Activated CD4-positive, alpha-beta T cell treated with anti-CD3 and anti-CD28 coated beads, Interleukin-10, Interleukin-2, amounts not matched to agents 100 ng/mL and 50 ng/mL, durations not matched to agents 16 hours and 8 hours (primary cell): ENCODE measurements around the gene IL22RA1.

Source experiments
- DNase-seq: peaks from one replicate; pipeline ENCODE4 v3.0.0-alpha.2; 2020

IL22RA1 gene, protein sequence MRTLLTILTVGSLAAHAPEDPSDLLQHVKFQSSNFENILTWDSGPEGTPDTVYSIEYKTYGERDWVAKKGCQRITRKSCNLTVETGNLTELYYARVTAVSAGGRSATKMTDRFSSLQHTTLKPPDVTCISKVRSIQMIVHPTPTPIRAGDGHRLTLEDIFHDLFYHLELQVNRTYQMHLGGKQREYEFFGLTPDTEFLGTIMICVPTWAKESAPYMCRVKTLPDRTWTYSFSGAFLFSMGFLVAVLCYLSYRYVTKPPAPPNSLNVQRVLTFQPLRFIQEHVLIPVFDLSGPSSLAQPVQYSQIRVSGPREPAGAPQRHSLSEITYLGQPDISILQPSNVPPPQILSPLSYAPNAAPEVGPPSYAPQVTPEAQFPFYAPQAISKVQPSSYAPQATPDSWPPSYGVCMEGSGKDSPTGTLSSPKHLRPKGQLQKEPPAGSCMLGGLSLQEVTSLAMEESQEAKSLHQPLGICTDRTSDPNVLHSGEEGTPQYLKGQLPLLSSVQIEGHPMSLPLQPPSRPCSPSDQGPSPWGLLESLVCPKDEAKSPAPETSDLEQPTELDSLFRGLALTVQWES

DNA sequence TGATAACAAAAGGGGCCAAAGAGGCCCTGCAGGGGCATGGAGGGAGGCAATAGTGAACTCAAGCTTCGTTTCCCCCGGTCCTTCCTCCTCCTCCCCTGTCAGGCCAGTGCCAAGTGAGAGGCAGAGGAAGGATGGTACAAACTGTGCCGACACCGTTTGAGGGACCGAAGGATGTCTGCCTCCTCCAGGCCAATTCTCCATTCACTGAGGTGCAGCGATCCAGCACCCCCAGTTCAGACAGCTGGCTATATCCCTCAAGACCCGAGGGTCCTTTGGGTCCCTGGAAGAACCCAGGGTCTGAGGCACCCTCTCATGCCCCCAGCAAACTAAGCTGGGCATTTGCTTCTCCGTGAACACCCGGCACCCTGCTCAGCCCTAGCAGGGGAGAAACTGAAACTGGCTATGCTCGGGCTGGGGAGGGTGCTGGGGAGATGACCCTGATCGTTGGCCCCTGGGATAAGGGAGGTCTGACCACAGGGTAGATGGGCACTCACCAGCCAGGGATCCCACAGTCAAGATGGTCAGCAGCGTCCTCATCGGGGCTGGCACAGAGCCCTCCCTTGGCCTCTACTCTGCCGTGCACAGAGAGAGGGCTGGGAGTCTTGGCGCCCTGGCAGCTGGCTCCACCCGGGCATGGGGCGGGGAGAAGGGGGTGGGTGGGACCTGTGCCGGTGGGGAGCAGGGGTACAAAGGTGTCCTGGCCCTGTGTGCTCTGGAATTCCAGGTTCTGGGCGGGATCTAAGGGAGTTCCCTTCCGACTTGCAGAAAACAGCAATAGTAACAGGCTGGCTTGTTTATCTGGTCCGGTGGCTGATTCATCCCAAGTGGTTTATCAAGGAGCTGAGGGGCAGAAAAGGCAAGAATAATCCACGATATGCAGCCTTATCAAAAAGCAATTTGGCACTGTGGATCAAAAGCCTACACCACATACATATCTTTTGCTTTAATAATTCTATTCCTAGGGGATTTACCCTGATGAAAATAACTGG lies at the start of gene IL22RA1:
IL22RA1 (minus strand) TSS at position 595 of the 989 bp plus-strand sequence; CDS start at position 537, 58 bp downstream.
- DNase-seq: no peak

DNA sequence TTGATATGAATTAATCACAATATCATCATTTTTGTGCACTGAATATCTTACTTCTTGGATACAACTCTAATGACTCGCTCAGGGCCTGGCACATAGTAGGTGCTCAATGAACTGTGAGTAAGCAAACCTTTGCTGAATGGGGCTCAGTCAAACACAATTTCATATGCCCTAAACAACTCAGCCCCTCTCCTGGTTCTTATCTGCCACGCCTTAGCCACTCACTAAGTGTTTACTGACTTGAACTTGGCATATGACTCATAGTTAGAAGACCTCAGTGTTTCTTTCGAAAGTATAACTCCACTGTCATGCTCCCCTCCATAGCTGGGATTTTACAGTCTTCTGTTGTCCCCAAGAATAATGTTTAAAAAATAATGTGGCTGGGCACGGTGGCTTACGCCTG lies 48.9 kb upstream of the IL22RA1 start:
- DNase-seq: peak; percentile 89

DNA sequence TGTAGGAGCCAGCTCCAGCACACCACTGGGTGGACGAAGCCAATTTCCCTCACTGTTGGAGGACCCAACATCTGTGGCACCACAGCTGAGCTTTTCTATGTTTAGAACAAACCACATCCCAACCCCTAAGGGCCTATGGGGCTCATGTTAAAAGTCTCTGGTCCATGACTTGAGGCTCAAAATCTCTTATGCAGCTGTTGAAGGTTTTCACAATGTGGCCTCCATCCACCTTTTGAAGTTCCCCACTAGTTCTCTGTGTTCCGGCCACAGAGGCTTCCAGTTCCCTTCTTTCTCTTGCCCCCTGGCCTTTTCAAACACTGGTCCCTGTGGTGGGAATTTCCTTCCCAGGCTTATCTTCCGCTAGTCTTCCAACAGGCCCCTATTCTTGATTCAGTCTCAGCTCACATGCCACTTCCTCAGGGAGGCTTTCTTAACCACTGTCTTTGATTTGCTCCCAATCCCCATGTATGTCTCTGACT lies 48.1 kb upstream of the IL22RA1 start:
- DNase-seq: peak; percentile 11

DNA sequence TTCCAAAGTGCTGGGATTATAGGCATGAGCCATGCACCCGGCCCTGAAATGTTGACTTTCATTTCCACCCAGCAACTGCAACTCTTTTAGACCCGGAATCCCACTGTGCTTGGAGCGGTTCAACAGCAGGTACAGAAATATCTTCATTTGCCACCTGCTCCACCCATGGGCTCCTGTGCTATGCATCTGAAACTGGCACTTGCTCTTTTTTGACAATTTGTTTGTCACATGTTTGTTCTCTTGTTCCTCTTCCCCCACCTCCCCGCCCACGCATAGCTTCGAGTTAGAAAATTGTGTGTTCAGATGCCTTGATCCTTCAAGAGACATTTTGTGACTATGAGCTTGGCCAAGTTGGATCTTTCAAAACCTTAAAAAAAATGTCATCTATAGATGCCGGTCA lies 46.6 kb upstream of the IL22RA1 start:
- peak; percentile 36 for DNase-seq

DNA sequence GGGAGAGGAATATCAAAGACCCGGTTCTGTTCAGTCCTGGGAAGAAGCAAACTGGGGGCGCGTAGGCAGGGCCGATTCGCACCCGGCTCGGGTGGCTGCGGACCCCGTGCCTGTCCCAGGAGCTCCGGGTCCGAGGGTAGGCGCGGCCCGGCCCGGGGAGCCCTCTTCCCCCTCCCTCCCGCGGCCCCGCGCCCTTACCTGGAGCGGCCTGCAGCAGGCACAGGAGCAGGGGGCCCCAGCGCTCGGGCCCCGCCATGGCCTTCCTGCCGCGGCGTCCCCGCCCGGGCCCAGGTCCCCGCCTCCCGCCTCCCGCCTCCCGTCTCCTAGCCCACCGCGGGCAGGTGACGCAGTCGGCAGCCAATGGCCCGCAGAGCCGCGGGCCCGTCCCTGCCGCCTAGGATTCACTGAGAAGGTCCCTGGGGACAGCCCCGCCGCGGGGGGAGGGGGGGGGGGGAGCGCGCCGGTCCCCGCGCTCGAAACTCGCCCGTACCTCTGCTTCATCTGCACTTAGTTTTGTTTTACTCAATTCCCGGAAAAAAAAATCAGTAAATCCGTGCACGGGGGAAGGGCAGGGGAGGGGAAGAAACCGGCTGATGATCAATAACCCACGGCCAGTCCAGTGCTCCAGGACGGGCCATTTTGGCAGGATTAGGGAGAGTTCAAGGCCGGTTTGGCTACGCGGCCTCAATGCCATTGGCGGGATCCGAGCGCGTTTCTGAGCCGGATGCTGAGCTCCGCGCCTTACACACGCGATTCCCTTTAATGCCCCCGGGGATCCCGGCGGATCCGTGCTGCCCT lies 44.3 kb upstream of the IL22RA1 start, which contains the start of gene IFNLR1:
IFNLR1 (minus strand) TSS at position 297 of the 798 bp plus-strand sequence; CDS start at position 256, 41 bp downstream.
- DNase-seq: peak; percentile 79

DNA sequence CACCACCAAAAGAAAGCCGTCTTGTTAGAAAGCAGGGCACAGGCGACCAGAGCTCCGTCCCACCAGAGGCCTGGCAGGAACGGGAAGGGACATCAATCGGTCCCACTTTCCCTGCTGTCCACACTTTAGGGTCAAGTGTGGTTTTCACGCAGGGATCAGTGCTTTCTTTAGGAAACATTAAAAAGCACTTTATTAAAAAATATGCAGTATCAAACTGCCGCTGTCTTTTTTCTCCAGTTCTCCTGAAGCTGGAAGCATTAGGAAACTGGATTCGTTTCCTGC lies 43.7 kb upstream of the IL22RA1 start:
- no peak for DNase-seq

DNA sequence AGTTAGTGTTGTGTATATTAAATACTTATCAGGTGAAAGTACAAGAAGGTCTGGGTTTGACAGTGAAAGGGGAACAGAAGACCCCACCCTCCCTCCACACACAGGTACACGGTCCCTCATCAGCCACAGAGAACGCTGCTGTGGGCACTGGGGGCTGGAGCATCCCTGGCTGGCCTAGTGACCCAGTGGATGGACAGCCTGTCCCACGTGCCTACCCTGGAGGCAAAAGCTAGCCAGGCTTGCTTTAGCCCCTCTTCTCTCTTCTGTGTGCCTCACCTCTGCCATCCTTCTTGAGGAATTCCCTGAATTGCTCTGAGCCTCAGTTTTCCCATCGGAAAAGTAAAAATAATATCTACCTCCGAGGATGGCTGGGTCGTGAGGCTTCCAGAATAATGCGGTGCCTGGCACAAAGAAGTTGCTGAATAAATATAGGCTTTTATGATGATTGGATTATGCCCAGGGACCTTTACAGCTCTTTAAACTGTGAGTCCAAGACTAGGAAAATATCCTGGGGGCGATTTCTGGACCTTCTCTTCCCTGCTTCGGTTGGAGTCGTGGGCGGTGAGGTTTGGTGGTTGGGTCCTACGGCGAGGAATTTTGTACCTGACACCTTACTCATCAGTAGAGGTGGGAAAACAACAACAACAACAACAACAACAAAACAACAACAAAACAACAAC lies 43.2 kb upstream of the IL22RA1 start:
- DNase-seq: no peak

DNA sequence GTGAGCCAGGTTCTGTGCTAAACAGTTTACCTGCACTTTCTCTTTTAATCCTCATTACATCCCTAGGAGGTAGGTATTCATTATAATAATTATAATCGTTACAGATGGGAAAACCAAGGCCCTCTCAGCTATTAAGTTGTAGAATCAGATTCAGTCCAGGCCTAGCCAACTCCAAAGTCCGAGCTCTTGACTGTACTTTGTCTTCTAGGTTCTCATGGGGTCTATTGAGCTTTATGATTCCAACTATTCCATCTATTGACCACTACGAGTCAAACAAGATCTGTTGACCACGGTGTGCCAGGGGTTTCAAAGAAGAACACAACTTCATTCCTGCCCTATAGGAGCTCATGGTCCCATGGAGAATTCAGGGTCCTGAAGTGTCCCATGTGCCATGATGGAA lies 42.1 kb upstream of the IL22RA1 start:
- no peak for DNase-seq

DNA sequence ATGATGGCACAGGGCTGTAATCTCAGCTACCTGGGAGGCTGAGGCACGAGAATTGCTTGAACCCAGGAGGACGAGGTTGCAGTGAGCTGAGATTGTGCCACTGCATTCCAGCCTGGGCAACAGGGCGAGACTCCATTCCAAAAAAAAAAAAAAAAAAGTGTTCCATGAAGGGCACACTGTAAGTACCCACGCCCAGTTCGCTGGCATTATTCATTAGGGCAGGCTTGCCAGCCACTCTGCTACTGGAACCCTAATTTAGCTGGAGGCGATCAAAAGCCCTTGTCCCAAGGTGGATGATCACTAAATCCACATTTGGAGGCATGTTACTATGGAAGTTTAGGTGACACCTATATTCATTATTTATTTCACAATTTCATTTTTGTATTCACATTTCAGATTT lies 39.1 kb upstream of the IL22RA1 start:
- DNase-seq: no peak

DNA sequence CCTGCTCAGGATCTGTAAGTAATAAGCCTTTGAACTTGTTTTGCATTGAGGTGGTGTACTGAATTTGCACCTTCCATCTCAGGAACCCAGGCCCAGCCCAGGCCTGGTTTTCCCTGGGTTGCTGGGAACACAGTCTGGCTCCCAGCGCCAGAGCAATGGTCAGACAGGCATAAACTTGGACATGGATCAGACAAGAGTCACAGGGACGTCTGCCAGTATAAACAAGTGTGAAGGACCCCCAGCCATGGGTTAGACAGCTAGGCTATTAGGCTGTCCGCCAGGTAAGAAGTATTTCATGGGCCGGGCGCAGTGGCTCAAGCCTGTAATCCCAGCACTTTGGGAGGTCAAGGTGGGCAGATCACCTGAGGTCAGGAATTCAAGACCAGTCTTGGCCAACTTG lies 38.7 kb upstream of the IL22RA1 start:
- DNase-seq: no peak

DNA sequence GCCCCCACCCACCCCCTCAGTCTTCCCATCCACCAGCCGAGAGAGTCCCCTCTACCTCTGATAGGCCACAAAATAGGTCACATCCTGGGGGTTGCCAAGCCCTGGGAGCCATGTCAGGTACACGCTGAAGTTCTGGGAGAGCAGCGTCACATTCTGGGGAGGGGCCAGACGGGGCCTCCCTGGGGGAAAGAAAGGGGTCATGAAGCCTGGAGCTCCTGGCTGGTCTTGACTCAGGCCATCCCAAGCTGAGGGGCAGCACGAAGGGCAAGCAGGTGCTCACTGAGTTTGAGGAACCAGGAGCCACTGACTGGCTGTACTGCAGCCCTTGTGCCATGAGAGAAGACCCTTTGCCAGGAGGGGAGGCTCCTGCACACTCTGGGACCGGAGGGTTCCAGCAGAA lies 37.7 kb upstream of the IL22RA1 start:
- DNase-seq: no peak

DNA sequence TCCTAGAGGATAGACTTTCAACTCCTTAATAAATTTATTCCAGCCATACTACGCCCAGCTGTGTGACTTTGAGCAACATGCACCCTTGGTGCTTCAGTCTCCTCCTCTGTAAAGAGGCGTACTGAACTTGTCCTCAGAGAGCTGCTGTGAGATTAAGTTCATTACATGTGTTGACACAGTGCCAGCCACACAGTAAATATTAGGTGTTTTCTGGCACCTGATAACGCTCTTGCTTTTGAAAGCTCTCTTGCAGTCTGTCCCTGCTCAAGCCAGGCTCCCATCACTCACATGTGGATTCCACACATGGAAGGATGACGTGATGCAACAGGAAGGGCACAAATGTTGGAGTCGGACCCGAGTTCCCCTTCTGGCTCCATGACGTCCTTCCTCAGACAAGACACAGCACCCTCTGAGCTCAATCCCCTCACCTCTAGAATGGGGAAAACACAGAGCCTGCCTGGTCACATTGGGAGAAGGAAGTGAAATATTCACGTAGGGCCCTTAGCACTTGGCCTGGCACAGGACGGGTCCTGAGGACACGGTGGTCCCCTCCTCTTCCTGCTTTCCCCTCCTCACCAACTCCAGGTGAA lies 36.4 kb upstream of the IL22RA1 start:
- no peak for DNase-seq

DNA sequence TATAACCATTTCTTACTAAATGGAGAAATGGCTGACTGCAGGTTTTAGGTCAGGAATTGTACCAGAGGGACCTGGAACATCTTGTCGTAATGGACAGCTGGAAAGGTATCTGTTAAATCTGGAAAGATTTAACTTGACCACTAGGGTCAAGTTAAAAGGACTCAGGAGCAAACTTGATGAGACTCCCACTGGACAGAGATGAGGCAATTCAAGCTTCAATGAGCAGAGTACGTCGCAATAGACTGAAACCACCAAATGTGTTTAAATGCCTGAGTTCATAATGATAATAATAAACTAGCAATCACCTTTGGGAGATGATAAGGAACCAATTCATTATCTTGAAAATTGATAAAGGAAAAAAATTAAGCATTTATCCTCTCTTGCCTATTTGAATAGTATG lies 35.5 kb upstream of the IL22RA1 start:
- no peak for DNase-seq

DNA sequence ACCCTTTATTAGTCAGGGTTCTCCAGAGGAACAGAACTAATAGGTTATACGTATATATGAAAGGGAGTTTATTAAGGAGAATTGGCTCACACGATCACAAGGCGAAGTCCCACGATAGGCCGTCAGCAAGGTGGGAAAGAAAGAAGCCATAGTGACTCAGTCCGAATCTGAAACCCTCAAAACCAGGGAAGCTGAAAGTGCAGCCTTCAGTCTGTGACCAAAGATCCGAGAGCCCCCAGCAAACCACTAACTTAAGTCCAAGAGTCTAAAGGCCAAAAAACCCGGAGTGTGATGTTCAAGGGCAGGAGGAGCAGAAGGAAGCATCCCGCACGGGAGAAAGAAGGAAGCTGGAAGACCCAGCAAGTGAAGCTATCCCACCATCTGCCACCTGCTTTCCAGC lies 34.2 kb upstream of the IL22RA1 start:
- no peak for DNase-seq

DNA sequence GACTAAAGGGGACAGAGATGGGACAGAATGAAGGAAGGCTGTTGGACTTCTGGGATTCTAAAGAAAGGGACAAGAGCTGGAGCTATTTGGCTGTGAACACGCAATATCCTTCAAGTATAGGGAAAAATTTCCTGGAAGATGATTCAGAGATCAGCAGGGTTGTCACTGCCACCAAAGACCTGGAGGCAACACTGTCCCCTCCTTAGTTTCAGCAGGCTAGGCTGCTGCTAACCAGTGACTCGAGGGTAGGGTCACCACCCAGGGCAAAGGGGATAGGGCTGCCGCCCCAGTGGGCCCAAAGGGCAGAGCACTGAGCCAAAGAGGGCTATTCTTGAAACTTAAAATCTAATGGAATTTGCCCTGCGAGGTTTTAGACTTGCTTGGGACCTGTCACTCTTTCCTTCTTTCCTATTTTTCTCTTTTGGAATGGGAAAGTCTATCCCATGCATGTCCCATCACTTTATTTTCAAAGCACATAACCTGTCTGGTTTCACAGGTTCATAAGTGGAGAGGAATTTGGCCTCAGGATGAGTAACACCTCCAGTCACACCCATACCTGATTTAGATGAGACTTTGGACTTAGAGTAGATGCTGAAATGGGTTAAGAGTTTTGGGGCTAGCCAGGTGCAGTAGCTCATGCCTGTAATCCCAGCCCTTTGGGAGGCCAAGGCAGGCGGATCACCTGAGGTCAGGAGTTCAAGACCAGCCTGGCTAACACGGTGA lies 32.3 kb upstream of the IL22RA1 start:
- no peak for DNase-seq

DNA sequence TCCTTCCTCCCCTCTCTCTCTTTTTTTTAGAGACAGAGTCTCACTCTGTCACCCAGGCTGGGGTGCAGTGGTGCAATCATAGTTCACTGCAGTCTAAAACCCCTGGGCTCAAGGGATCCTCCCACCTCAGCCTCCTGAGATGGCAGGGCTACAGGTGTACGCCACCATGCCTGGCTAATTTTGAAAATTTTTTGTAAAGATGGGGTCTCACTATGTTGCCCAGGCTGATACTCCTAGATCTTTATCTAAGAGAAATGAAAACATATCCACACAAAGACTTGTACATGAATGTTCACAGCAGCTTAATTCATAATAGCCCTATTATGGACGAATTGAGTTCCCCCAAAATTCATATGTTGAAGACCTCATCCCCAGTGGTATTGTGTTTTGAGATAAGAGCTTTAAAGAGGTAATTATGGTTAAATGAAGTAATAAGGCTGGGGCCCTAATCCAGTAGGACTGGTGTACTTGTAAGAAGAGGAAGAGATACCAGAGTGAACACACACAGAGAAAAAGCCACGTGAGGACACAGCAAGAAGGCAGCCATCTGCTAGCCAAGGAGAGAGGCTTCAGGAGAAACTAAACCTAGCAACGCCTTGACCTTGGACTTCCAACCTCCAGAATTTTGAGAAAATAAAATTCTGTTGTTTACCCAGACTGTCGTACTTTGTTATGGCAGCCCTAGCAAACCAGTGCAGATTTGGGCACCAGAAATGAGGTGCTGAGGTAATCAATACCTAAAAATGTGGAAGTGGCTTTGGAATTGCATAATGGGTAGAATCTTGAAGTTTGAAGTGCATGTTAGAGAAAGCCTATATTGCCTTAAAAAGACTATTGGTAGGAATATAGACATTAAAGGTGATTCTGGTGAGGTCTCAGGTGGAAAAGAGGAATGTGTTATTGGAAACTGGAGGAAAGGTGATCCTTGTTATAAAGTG lies 31.0 kb upstream of the IL22RA1 start:
- DNase-seq: no peak

DNA sequence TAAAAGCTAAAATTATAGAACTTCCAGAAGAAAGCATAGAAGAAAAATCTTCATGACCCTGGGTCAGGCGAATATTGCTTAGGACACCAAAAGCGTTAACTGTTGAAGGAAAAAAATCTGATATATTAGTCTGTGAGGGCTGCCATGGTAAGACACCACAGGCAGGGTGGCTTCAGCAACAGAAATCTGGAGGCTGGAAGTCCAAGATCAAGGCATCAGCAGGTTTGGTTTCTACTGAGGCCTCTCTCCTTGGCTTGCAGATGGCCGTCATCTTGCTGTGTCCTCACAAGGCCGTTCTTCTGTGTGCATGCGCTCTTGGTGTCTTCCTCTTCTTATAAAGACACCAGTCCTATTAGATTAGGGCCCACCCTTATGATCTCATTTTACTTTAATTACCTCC lies 29.7 kb upstream of the IL22RA1 start:
- DNase-seq: no peak

DNA sequence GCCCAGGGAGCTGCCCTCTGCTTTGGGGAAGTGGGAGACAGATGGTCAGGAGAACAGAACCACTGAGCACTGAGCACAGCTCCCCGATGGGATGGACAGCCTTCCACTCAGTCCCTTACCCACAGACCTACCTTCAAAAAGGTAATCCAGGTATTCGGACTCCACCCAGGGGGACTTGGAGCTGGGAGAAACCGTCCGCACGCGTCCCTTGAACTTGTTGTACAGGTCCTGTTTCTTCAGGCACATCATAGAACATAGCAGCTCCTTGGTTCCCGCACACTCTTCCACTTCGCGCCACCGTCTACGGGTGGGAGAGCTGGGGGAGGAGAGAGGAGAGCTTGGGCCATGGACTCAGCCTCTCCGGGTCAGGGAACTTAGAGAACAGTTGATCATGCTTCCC lies 26.3 kb upstream of the IL22RA1 start:
- DNase-seq: no peak

DNA sequence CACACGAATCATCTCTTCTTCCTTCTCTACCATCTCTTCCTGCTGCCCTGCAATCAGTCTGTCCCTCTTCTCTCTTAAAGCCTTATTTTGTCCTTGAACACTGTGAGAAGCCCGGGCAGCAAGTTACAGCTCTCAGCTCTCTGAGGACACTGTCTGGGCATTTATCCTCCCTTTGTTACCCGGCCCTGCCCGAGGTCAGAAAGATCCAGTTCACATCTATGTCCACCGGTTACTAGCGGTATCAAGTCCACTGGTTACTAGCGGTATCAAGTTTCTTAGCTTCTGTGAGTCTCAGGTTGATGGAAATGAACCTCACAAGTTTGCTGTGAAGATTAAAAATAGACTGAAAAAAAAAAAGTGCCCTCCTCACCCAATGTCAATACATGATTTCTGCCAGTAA lies 25.3 kb upstream of the IL22RA1 start:
- DNase-seq: no peak

DNA sequence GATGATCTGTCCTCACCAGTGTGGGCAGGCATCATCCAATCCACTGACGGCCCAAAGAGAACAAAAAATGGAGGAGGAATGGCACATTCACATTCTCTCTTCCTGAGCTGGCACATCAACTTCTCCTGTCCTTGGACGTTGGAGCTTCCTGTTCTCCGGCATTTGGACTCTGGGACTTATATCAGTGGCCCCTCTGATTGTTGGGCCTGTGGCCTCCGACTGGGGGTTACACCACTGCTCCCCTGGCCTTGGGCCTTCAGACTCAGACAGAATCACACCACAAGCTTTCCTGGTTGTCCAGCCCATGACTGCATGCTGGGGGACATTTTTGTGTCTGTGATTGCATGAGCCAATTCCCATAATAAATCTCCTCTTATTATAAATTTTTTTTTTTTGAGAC lies 24.1 kb upstream of the IL22RA1 start:
- no peak for DNase-seq
